Adrenal gland (tissue), 5 donors: Measurements from ENCODE around the gene PTPRD.

Experiments
- POLR2A ChIP-seq, 2 donors: fragments of 450-650 bp; IDR thresholded peaks; one replicate each; pipeline ENCODE4 v1.6.1; 2017; ENCODE audit warnings: antibody characterized with exemption in 2 of 2, mild to moderate bottlenecking in 2 of 2, moderate library complexity in 1 of 2
- TF ChIP-seq, protein P1 (sequence below), 6 experiments: fragments of 450-650 bp in 4 of 6; fragments of 200-600 bp in 2 of 6; sonication (generic) in 1 of 6; IDR thresholded peaks; 1 replicate in 5 of 6; 2 replicates in 1 of 6; pipeline versions ENCODE4 v1.5.1 to v1.8.0; 2016 to 2021; ENCODE audit warnings: antibody characterized with exemption in 6 of 6, mild to moderate bottlenecking in 2 of 6, moderate library complexity in 1 of 6
- donor health status: DM: no; HTN: no; CAD: no.

- TF ChIP-seq POLR2A (IDR thresholded peaks at IDR 0.05): no peak
- TF ChIP-seq, protein P1, sequence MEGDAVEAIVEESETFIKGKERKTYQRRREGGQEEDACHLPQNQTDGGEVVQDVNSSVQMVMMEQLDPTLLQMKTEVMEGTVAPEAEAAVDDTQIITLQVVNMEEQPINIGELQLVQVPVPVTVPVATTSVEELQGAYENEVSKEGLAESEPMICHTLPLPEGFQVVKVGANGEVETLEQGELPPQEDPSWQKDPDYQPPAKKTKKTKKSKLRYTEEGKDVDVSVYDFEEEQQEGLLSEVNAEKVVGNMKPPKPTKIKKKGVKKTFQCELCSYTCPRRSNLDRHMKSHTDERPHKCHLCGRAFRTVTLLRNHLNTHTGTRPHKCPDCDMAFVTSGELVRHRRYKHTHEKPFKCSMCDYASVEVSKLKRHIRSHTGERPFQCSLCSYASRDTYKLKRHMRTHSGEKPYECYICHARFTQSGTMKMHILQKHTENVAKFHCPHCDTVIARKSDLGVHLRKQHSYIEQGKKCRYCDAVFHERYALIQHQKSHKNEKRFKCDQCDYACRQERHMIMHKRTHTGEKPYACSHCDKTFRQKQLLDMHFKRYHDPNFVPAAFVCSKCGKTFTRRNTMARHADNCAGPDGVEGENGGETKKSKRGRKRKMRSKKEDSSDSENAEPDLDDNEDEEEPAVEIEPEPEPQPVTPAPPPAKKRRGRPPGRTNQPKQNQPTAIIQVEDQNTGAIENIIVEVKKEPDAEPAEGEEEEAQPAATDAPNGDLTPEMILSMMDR (IDR thresholded peaks at IDR 0.05): no peak
Measured at GRCh38 chr9:10228082-10228481, 384.7 kb downstream of the PTPRD start.
